ENCODE data around the gene RAMP3.

GRCh38 chr7:45150199-45150598, 7.4 kb upstream of the RAMP3 start:
- TF ChIP-seq ETV6 (IDR thresholded peaks at IDR 0.05; ENCODE audit: borderline replicate concordance in 1 of 2, low read depth in 2 of 2, low read length in 1 of 2) (no peak), ETV6 (CRISPR knock-in tag; IDR thresholded peaks at IDR 0.05; ENCODE audit: borderline replicate concordance) (no peak), SP1 (CRISPR knock-in tag; IDR thresholded peaks at IDR 0.05) (no peak), ZNF785 (CRISPR knock-in tag; IDR thresholded peaks at IDR 0.05) (no peak), ZNF589 (CRISPR knock-in tag; IDR thresholded peaks at IDR 0.05; ENCODE audit: low read depth) (no peak)
